ENCODE results near the gene WDR1.
"Not testable (repeated sequence)": the region's sequence is repeated elsewhere in the genome, so short reads cannot be mapped to it uniquely, and the experiment has no call there.

Gene WDR1

DNA sequence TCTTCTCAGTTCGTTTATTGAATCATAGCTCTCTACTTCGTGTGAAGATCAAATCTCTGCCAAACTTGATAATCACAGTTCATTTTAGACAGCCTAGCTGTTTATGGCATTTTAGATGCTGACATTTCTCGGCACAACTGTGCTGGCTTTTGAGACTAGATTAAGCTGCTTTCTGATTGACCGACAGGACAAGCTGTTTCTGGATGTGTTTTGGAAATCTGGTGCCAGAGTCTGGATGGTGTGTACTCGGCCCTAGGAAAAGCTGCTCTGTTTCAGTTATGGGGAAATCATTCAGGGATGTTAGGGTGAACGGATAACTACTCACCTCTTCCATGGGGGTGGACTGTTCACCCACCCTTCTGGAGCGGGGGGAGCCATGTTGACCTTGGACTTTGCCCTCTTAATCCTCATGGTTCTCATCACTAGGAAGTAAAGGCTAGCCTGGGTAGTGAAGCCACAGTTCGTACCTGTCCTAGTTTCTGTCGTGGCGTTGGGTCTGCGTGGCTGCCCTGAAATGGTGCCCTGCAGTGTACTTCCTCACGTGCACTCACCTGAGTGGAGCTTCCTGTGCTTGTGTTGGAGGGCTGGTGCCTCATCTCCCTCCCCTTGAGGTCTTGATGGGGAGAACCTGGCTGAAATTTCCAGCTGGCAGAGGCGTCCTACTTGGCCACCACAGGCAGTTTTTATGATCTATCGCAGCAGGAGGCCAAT is 13.7 kb upstream of the WDR1 start:
- Mint-ChIP-seq H3K27ac (no peak overlapping the region), H3K4me3 (no peak overlapping the region), H3K27me3 (ENCODE audit: low read depth) (peaks cover 22% of the 10 kb centered on the region), H3K4me1 (peaks cover 5% of the 10 kb centered on the region), H3K36me3 (ENCODE audit: low read depth) (no peaks in the 10 kb centered on the region), H3K9me3 (peaks cover 4% of the 10 kb centered on the region)
- TF ChIP-seq, protein P1, sequence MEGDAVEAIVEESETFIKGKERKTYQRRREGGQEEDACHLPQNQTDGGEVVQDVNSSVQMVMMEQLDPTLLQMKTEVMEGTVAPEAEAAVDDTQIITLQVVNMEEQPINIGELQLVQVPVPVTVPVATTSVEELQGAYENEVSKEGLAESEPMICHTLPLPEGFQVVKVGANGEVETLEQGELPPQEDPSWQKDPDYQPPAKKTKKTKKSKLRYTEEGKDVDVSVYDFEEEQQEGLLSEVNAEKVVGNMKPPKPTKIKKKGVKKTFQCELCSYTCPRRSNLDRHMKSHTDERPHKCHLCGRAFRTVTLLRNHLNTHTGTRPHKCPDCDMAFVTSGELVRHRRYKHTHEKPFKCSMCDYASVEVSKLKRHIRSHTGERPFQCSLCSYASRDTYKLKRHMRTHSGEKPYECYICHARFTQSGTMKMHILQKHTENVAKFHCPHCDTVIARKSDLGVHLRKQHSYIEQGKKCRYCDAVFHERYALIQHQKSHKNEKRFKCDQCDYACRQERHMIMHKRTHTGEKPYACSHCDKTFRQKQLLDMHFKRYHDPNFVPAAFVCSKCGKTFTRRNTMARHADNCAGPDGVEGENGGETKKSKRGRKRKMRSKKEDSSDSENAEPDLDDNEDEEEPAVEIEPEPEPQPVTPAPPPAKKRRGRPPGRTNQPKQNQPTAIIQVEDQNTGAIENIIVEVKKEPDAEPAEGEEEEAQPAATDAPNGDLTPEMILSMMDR (IDR thresholded peaks at IDR 0.05; ENCODE audit: unreplicated experiment in 3 of 3) = no peak

DNA sequence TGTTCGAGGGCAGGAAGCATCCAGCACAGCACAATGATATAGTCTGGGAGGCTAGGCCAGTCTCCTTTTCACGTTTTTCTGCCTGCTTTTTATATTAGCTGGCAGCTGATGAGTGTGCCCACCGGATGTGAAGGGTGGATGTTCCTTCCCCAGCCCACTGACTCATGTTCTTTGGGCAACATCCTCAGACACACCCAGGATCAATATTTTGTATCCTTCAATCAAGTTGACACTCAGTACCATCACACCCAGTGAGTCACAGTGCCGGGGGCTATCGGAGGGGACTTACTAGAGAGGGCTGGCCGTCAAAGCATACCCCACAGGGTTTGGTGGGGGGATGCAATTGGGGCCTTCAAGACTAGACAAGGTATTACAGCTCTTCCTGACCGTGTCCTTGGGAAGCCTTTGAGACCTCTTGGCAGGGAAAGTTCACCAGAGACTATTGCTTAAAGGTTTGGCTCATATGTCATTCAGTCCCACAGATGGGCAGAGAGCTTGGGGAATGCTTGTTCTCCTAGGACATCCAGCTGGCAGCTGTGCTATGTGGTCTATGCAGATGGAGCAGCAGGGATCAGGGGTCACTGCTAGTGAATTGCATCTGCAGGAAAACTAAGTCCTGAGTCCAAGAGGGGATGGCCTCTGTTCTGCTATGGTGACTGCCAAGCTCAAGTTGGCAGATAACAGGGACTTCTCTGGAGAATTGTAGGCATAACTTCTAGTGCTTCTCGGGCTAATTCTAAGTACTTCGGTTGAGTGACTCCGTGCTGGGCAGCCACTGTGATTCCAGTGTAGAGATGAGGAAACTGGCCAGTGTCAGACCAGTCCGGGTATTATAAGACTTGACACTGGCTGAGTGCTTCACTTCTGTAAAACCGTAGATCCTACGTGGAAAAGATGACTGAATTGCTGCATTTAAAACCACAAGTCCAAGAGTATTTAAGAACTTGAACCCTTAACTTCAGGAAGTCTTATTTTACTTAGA is 12.9 kb upstream of the WDR1 start:
- Mint-ChIP-seq H3K27ac (no peak overlapping the region), H3K4me1 (peaks cover 7% of the 10 kb centered on the region), H3K36me3 (ENCODE audit: low read depth) (no peaks in the 10 kb centered on the region), H3K27me3 (ENCODE audit: low read depth) (peaks cover 22% of the 10 kb centered on the region), H3K9me3 (peaks cover 4% of the 10 kb centered on the region), H3K4me3 (no peak overlapping the region)
- TF ChIP-seq, protein P1 (IDR thresholded peaks at IDR 0.05; ENCODE audit: unreplicated experiment in 3 of 3) = no peak

GRCh38 chr4:10128761-10129160 is 12.2 kb upstream of the WDR1 start:
- Mint-ChIP-seq H3K27ac (no peak overlapping the region), H3K27me3 (ENCODE audit: low read depth) (peaks cover 17% of the 10 kb centered on the region), H3K4me1 (peaks cover 14% of the 10 kb centered on the region), H3K4me3 (no peak overlapping the region), H3K36me3 (ENCODE audit: low read depth) (no peaks in the 10 kb centered on the region), H3K9me3 (no peaks in the 10 kb centered on the region)
- TF ChIP-seq, protein P1 (IDR thresholded peaks at IDR 0.05; ENCODE audit: unreplicated experiment in 3 of 3) = no peak

DNA sequence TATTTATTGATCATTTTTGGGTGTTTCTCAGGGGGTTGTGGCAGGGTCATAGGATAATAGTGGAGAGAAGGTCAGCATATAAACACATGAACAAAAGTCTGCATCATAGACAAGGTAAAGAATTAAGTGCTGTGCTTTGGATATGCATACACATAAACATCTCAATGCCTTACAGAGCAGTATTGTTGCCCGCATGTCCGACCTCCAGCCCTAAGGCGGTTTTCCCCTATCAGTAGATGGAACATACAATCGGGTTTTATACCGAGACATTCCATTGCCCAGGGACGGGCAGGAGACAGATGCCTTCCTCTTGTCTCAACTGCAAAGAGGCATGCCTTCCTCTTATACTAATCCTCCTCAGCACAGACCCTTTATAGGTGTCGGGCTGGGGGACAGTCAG is 10.9 kb upstream of the WDR1 start:
- H3K36me3 Mint-ChIP-seq (ENCODE audit: low read depth); H3K9me3 Mint-ChIP-seq; H3K27ac Mint-ChIP-seq; H3K4me3 Mint-ChIP-seq: not testable (repeated sequence)
- Mint-ChIP-seq H3K27me3 (ENCODE audit: low read depth) (peaks cover 12% of the 10 kb centered on the region), H3K4me1 (peaks cover 25% of the 10 kb centered on the region)

- H3K9me3 Mint-ChIP-seq = no peaks in the 10 kb centered on the region
- TF ChIP-seq, protein P1 (IDR thresholded peaks at IDR 0.05; ENCODE audit: unreplicated experiment in 3 of 3) = no peak
- no peak overlapping the region for H3K4me3 Mint-ChIP-seq
- peaks cover 46% of the 10 kb centered on the region for H3K4me1 Mint-ChIP-seq
- no peaks in the 10 kb centered on the region for H3K36me3 Mint-ChIP-seq (ENCODE audit: low read depth)
- H3K27ac Mint-ChIP-seq = peak overlapping the region; percentile 62 to 74 (median 71)
- H3K27me3 Mint-ChIP-seq (ENCODE audit: low read depth) = peaks cover 4% of the 10 kb centered on the region
Measured at GRCh38 chr4:10124167-10124930, 7.8 kb upstream of the WDR1 start.
